Activated CD4-positive, alpha-beta T cell treated with anti-CD3 and anti-CD28 coated beads, Interleukin-2, amount 50 U/mL, for 24 hours (primary cell): ENCODE measurements around the gene C16orf74.

Experiments
- DNase-seq, 2 donors: peaks; one replicate each; pipeline ENCODE4 v3.0.0-alpha.2; 2020; ENCODE audit warnings: low read depth in 1 of 2, low spot score in 1 of 2

Gene C16orf74

GRCh38 chr16:85696781-85697180, 54.1 kb downstream of the C16orf74 start:
- no peak for DNase-seq

GRCh38 chr16:85695196-85696128, 55.4 kb downstream of the C16orf74 start:
- no peak for DNase-seq

DNA sequence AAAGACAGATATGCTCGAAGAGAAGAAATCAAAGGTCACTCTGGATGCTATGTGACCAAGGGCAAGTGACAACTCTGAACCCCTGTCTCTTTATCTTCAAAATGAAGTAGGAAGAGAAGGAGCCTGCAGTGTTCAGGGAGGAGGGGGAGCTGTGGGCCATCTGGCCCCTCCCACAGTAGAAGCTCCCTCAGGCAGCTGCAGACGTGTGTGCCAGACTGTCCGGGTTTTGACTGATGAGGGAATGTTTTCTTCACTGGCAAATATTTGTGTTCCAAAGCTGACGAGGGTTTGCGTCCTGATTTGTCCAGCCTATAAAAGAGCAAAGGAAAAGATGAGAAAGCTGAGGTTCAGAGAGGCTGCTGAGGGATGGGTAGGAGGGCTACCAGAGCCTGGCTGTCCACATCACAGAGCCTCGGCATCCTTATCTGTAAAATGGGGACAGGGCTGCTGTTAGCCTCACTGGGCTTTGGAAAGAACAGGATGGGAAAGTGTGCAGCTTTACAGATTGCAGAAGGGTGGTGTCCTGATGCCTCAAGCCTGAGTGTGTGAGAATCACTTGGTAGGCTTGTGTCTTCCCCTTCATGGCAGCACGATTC, 60.3 kb downstream of the C16orf74 start:
- DNase-seq: no peak

- no peak for DNase-seq
These were observed 61.0 kb downstream of the C16orf74 start for GRCh38 chr16:85689950-85690320.

DNA sequence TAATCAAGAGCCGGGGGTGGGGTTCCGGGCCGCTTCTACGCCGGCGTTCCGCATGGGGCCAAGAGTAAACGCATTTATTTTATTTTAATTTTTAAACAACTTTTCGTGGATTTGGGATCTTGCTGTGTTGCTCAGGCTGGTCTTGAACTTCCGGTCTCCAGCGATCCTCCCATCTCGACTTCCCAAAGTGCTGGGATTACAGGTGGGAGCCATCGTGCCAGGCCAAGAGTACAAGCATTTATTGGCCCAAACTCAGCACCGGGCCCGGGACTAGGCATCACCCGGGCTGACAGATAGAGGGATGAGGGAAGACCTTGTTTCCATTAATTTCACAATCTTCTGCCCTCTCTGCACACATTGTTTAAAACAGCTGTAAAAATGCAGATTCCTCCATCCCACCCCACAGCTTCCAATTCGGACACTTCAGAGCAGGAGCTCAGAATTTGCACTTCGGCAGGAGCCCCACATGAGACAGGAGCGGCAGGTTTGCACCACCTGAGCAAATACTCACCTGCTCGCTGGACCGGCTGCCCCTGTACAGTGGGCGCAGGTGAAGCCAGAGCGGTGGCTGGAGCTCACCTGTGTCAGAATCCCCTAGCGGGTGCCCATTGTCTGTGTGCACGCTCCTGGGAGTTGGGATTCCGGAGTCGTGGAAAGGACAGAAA, 61.5 kb downstream of the C16orf74 start:
- DNase-seq: no peak

DNA sequence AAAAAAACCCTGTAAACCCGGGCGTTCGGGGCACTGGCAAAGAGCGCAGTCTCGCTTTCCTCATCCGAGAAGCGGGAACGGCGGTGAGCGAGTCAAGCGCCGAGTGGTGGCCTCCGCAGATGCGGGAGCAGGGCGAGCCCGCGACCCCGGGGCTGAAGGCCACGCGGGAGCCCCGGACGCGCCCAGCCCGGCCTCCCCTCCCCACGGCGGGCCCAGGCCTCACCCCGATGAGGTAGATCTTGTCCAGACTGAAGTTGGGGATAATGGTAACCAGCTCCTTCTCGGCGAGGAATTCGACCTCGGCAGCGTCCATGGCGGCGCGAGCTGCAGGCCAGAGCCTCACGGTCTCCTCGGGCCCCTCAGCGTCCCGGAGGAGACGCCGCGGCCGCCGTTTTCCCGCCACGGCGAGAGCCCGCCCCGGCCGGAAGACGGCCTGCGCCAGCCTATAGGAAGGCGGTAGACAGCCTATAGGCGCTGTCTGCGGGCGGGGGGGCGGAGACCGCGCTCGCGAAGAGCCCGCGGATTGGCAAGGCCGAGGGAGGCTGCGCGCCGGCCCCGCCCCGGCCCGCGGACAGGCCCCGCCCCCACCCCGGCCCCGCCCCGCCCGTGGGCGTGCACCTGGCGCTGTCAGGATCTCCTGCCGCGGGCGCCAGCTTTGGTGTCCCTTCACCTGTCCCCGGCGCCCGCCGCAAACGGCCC, 62.2 kb downstream of the C16orf74 start, which contains the start of gene GINS2:
TSS of gene GINS2 (minus strand) at position 369 of the 699 bp plus-strand sequence. CDS start at position 313, 56 bp downstream.
- DNase-seq: peak; percentile 80 to 84

DNA sequence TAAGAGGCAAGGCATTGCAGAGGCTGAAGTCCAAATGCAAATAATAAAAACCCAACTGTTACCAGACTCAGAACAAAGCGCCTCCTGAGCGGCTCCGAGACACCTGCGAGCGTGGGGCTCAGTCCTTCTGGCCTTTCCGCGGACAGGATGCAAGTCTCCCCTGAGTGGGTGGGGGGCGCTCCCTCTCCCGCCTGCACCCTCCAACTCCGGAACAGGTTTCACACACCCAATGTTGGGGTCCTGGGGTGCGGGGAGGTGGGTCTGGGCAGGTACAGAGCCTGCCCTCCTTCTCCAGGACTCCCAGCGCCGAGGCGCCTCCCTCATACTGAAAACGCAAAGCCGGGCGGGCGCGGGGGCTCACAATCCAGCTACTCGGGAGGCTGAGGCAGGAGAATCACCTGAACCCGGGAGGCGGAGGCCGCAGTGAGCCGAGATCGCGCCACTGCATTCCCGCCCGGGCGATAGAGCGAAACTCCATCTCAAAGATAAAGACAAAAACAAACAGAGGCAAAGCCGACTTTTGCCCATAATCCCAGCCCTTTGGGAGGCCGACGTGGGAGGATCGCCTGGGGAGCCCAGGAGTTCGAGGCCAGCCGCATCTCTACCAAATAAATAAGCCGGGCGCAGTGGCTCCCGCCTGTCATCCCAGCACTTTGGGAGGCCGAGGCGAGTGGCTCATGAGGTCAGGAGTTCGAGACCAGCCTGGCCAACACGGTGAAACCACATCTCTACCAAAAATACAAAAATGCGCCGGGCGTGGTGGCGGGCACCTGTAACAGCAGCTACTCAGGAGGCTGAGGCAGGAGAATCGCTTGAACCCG, 63.0 kb downstream of the C16orf74 start:
- no peak for DNase-seq

- DNase-seq: no peak
These were observed 63.8 kb downstream of the C16orf74 start for GRCh38 chr16:85686912-85687591.

- no peak for DNase-seq
These were observed 65.6 kb downstream of the C16orf74 start for GRCh38 chr16:85685251-85685650.

DNA sequence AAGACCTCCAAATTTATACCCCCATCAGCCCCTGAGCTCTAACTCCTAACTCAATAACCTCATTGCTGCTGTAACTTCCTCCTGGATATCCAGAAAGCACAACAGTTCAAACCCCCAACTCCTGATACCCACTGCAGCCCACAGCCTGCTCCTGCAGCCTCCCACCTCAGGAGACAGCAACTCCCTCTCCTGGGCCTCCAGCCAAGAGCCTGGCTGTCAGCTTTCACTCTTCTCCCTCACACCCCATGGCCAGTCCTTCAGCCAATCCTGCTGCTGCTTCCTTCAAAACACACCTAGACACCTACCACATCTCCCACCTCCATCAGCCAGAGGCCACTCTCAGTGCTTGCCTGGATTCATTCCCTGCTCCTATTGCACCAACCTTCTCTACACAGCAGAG, 67.5 kb downstream of the C16orf74 start:
- DNase-seq: no peak

- DNase-seq: no peak
These were observed 68.4 kb downstream of the C16orf74 start for GRCh38 chr16:85682516-85682915.

DNA sequence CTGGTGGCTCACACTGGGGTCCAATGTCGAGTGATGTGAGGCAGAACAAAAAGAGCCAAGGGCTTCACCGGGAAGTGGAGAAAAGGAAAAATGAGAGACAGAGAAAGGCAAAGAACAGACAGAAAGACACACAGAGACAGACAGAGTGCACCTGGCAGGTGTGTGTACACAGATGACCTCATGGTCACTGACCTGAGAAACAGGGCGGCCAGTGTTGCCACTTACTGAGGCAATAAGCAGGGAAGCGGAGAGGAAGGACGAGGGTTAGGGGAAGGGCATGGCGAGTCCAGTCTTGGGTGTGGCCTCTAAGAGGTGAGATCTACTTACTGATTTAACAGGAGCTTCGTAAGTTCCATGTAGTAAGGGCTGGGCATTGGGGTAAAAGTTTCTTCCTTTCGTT, 69.6 kb downstream of the C16orf74 start:
- no peak for DNase-seq

DNA sequence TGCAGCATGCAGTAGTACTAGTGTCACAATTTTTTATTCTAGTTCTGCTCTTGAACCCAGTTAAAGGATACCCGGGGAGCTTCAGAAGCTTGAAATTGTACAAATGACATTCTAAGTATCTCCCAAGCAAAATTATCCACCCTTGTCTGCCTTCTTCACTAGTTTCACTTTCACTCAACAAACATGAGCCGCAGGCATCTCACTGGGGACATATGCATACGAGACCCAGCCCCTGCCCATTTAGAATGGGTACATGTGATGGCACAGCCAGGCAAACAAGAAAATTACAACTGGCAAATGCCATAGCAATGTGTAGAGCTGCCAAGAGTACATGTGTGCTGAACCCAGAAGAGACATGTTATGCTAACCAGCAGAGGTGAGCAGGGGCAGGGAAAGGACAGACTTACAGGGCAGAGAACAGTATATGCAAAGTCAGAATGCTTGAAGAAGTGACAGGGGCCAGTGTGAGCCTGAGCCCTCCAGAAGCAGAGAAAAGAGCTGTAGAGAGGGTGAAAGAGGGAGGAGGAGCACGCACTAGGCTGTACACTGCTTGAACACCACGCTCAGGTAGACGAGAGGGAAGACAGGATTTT, 70.4 kb downstream of the C16orf74 start:
- no peak for DNase-seq

- no peak for DNase-seq
These were observed 71.0 kb downstream of the C16orf74 start for GRCh38 chr16:85679870-85680269.

DNA sequence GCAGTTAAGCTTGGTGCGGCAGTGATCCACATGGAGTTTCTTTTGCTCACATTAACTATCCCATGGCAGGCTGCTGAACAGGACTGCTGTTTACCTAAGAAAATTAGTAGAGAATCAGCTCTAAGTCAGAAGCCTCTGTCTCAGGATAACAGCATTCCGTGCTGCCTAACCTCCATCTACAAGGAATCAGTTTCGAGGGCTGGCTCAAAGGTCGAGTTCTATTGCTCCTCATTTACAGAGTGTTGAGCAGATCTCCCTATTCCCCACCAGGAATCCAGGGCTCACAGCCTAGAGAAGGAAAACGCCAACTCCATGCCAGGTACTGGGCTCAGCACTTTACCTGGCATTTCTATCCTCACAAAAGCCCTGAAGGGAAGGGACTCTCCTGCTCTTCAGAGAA, 72.1 kb downstream of the C16orf74 start:
- no peak for DNase-seq

DNA sequence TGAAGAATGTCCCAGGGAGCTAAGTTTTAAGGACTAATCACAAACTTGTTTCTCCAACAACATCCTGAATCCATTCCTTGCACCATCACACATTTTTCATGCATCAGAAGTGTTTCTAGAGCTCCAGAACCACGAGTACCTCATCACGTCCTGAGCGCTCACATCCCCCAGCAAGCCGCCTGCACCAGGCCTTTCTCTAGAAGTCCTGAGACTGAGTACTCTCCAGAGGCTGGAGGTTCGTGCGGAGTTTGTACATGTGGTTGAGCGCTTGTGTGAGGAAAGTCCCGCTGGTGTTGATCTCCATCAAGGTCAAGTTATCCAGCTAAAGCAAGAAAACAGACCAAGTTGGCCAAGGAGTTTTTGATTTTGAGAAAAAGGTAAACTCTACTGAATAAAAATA, 72.9 kb downstream of the C16orf74 start:
- no peak for DNase-seq

DNA sequence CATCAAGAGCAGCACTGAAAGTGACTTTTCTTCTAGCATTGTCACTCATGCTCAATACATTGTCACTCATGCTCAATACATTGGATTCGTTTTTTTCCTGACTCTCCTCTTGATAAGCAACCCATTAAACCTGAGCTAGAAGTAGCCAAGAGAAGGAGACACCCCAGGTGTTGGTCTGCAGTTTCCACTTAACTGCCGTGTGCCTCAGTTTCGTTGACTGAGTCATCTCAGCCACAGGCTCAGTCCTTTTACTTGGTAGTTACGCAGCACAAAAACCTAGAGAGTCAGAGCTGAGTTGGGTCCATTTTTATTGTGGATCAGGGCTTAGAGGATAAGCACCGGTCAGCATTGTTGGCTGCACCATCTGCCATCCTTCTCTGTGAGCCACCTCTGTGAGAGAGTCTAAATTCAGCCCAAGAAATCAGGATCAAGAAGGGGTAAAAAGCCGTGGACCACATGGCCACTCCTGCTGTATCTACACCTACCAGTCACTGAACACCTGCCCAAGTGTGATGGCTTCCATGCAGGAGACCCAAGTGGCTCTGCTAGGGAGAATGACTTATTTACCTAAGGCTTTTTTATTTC, 73.4 kb downstream of the C16orf74 start:
- no peak for DNase-seq

- no peak for DNase-seq
These were observed 74.4 kb downstream of the C16orf74 start for GRCh38 chr16:85676466-85676865.

- DNase-seq: no peak
These were observed 75.5 kb downstream of the C16orf74 start for GRCh38 chr16:85675251-85675874.
